AG04449 (cell line): ENCODE data around the gene C1S.

Experiments used
- CTCF ChIA-PET: fragments of 350-600 bp; formaldehyde crosslinking; extraction: SDS; loops from one replicate; lab custom pipeline; 2021; ENCODE audit warnings: antibody characterized with exemption; lab: Yijun Ruan, JAX
- POLR2A ChIA-PET: fragments of 400-600, 350-600 bp; formaldehyde crosslinking; extraction: SDS; loops from one replicate; lab custom pipeline; 2020; ENCODE audit warnings: antibody characterized with exemption, inconsistent platforms; lab: Yijun Ruan, JAX
- DNase-seq: peaks from one replicate; pipeline ENCODE4 v3.0.0-alpha.2; 2010; ENCODE audit warnings: low read depth, low spot score
- H3K4me3 ChIP-seq: 2 replicates; pipeline ENCODE4 v1.5.1; 2011; ENCODE audit warnings: low read depth, mild to moderate bottlenecking, control low read depth, low read length
- TF ChIP-seq, protein P1 (sequence below): IDR thresholded peaks from one replicate; pipeline ENCODE4 v1.5.1; 2011; ENCODE audit warnings: mild to moderate bottlenecking, moderate library complexity, low read length, control low read depth, inconsistent platforms; ENCODE audit not compliant: insufficient read depth; ENCODE audit errors: missing control alignments

The C1S gene

DNA sequence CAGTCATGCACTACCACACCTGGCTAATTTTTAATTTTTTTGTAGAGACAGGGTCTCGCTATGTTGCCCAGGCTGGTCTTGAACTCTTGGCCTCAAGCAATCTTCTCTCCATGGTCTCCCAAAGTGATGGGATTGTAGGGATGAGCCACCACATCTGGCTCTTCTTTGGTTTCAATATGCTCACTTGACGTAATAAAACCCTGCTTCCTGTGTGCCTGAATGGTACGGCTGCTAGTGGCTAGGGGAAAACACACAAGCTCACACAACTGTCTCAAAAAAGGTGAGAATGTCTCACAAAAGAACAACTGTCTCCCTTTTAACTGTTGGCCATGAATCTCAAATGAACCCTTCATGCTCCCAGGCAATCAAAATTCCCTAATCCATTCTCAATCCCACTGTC, 15.0 kb downstream of the C1S start:
- ChIA-PET CTCF (interaction anchor here (0.8 to 1.8 kb wide), 5 partner anchors 10 to 33 kb away, joined by 3 to 7 read pairs (median 4); partner anchors contain the start of genes C1R, C1RL and C1S), POLR2A (interaction anchor here (0.5 kb wide), 1 partner anchor 309 kb away, joined by 3 read pairs; the partner anchor contains the start of gene PTMS)
- DNase-seq: no peak
- H3K4me3 ChIP-seq: no peak overlapping the region
- TF ChIP-seq, protein P1, sequence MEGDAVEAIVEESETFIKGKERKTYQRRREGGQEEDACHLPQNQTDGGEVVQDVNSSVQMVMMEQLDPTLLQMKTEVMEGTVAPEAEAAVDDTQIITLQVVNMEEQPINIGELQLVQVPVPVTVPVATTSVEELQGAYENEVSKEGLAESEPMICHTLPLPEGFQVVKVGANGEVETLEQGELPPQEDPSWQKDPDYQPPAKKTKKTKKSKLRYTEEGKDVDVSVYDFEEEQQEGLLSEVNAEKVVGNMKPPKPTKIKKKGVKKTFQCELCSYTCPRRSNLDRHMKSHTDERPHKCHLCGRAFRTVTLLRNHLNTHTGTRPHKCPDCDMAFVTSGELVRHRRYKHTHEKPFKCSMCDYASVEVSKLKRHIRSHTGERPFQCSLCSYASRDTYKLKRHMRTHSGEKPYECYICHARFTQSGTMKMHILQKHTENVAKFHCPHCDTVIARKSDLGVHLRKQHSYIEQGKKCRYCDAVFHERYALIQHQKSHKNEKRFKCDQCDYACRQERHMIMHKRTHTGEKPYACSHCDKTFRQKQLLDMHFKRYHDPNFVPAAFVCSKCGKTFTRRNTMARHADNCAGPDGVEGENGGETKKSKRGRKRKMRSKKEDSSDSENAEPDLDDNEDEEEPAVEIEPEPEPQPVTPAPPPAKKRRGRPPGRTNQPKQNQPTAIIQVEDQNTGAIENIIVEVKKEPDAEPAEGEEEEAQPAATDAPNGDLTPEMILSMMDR: no peak

DNA sequence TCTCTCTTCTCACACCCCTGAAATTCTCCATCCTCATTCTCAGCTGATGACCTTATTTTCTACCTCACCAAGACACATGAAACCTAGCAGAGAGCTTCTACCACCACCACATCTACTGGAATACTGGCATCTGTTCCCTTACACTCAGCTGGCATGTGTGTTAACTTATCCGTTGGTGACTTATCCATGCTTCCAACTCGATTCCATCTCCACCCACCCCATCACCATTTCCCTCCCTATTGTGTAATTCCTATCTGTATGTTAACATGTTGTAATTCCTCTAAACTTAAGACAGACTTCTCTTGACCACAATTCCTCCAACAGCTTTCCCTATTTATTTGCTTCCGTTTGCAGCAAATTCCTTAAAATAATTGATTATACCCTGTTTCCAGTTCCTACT, 15.4 kb downstream of the C1S start:
- no peak overlapping the region for H3K4me3 ChIP-seq
- DNase-seq: no peak
- ChIA-PET CTCF (interaction anchor here (0.8 to 1.8 kb wide), 6 partner anchors 10 to 35 kb away, joined by 3 to 7 read pairs (median 4); partner anchors contain the start of genes C1R and C1S), POLR2A (interaction anchor here (0.5 kb wide), 1 partner anchor 310 kb away, joined by 3 read pairs; the partner anchor contains the start of gene PTMS)
- TF ChIP-seq, protein P1: no peak

DNA sequence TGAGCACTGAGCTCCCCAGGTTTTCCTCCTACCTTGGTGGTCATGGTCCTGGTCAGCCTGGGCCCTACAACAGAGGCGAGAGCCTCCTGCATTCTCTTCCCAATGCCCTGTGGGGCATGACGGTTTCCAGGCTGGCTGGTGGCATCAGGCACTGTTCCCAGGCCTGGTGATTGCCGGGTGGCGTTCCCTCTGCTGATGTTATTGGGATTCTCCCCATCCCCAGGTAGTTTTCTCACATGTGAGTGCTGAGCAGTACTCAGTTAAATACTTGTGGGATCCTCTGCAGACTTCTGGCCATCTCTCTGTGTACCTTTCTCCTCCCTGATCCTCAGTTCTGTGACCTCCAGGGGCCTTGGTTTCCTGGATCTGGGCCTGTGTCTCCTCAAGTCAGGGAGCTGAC, 16.0 kb downstream of the C1S start:
- ChIA-PET POLR2A (no interaction called here), CTCF (interaction anchor here (0.8 to 1.8 kb wide), 6 partner anchors 9 to 35 kb away, joined by 3 to 7 read pairs (median 4); partner anchors contain the start of genes C1R and C1S)
- no peak for DNase-seq
- no peak overlapping the region for H3K4me3 ChIP-seq
- TF ChIP-seq, protein P1: no peak

DNA sequence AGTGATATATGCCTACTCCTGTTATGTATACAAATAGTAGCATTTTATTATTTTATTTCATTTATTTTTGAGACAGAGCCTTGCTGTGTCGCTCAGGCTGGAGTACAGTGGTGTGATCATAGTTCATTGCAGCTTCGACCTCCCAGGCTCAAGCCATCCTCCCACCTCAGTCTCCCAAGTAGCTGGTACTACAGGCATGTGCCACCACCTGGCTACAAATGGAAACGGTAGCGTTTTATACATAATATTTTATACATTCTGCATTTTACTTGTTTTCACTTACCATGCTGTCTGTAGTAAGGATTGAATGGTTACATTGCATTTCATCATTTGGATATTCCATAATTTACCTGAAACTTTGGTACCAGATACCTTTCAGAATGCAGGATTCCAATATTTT, 17.6 kb downstream of the C1S start:
- no peak for DNase-seq
- H3K4me3 ChIP-seq: no peak overlapping the region
- ChIA-PET CTCF (interaction anchor here (0.9 to 2.1 kb wide), 4 partner anchors 12 to 30 kb away, joined by 3 to 8 read pairs (median 4); partner anchors contain the start of genes C1R and C1S), POLR2A (no interaction called here)
- TF ChIP-seq, protein P1: no peak

DNA sequence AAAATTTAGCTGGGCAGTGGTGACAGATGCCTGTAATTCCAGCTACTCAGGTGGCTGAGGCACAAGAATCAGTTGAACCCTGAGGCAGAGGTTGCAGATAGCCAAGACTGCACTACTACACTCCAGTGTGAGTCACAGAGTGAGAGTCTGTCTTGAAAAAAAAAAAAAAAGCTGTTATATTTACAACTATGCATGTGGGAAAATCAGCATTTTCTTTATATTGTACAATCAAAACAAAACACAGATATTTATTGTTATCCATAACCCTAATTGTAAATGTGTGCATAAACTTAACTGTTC, 19.3 kb downstream of the C1S start:
- POLR2A ChIA-PET: interaction anchor here (0.6 to 0.8 kb wide), 3 partner anchors 110 to 837 kb away, joined by 3 to 6 read pairs (median 5); partner anchors contain the start of gene PHB2
- DNase-seq: no peak
- H3K4me3 ChIP-seq: no peak overlapping the region
- TF ChIP-seq, protein P1: no peak
- CTCF ChIA-PET: interaction anchor here (0.9 to 2.4 kb wide), 11 partner anchors 10 to 115 kb away, joined by 3 to 14 read pairs (median 5); partner anchors contain the start of genes C1R, C1RL and C1S

DNA sequence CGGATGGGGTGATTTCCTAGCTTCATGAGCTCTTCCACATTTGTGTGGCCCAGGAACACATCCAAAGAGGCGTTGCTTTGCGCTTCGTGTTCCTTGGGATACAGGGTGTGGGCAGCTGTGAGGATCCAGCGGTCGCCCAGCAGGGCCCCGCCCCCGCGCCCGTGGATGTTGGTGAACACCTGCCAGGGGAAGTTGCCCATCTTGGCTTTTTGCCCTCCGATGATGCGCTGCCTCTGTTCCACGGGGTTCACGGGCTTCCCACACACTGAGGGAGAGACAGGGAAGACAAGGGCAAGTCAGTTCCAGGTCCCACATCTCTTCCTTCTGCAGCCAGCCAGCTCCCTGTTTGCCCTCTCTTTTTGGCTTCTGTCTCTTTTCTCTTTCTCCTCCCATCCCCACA, 20.5 kb downstream of the C1S start:
- no peak overlapping the region for H3K4me3 ChIP-seq
- CTCF ChIA-PET: interaction anchor here (1.6 to 2.4 kb wide), 4 partner anchors 12 to 116 kb away, joined by 4 to 14 read pairs (median 6); partner anchors contain the start of gene C1R
- no peak for DNase-seq
- TF ChIP-seq, protein P1: no peak
- POLR2A ChIA-PET: no interaction called here
